ENCODE measurements around the gene PDXDC1. TPM values are rescaled to one million over a fixed set of nuclear protein-coding genes. Genes with fewer than 3 reads are reported as not detected.
"Not testable (repeated sequence)": the region's sequence is repeated elsewhere in the genome, so short reads cannot be mapped to it uniquely, and the experiment has no call there.

PDXDC1 gene, protein sequence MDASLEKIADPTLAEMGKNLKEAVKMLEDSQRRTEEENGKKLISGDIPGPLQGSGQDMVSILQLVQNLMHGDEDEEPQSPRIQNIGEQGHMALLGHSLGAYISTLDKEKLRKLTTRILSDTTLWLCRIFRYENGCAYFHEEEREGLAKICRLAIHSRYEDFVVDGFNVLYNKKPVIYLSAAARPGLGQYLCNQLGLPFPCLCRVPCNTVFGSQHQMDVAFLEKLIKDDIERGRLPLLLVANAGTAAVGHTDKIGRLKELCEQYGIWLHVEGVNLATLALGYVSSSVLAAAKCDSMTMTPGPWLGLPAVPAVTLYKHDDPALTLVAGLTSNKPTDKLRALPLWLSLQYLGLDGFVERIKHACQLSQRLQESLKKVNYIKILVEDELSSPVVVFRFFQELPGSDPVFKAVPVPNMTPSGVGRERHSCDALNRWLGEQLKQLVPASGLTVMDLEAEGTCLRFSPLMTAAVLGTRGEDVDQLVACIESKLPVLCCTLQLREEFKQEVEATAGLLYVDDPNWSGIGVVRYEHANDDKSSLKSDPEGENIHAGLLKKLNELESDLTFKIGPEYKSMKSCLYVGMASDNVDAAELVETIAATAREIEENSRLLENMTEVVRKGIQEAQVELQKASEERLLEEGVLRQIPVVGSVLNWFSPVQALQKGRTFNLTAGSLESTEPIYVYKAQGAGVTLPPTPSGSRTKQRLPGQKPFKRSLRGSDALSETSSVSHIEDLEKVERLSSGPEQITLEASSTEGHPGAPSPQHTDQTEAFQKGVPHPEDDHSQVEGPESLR
- 59.4 and 61.0 TPM in 2 replicates for total RNA-seq (ENCODE audit: low replicate concordance)

- DNase-seq (ENCODE audit: low read depth) = peak; percentile 72
- peak within 1 kb of the TSS; percentile 79 for H3K4me3 ChIP-seq (ENCODE audit: low read depth, low read length)
These were observed at the start of gene PDXDC1 for GRCh38 chr16:14974656-14975417. Gene PDXDC1, plus strand, starts transcription at chr16:14975026. Its CDS starts 174 bp downstream, at chr16:14975200.

DNA sequence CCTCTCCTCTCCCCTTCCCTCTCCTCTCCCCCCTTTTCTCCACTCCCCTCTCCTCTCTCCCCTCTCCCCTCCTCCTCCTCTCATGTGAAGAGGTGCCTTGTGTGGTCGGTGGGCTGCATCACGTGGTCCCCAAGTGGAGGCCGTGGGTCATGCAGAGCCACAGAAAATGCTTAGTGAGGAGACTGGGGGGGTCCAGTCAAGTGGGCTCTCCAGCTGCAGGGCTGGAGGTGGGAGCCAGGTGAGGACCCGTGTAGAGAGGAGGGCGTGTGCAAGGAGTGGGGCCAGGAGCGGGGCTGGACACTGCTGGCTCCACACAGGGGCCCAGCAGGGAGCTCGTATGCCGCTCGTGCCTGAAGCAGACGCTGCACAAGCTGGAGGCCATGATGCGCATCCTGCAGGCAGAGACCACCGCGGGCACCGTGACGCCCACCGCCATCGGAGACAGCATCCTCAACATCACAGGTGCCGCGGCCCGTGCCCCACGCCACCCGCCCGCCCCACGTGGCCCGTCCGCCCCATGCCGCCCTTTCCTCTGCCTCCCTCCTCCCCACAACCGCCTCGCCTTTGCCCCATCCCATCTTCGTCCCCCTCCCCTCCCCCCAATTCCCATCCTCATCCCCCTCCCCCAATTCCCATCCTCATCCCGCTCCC, 46.6 kb upstream of the PDXDC1 start:
- not testable (repeated sequence) for DNase-seq (ENCODE audit: low read depth); H3K4me3 ChIP-seq (ENCODE audit: low read depth, low read length)

DNA sequence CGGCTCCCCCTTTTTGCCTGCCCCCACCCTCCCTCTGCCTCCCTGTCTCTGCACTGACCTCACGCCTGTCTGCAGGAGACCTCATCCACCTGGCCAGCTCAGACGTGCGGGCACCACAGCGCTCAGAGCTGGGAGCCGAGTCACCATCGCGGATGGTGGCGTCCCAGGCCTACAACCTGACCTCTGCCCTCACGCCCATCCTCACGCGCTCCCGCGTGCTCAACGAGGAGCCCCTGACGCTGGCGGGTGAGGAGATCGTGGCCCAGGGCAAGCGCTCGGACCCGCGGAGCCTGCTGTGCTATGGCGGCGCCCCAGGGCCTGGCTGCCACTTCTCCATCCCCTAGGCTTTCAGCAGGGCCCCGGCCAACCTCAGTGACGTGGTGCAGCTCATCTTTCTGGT, 45.6 kb upstream of the PDXDC1 start:
- not testable (repeated sequence) for H3K4me3 ChIP-seq (ENCODE audit: low read depth, low read length); DNase-seq (ENCODE audit: low read depth)

- H3K4me3 ChIP-seq (ENCODE audit: low read depth, low read length); DNase-seq (ENCODE audit: low read depth): not testable (repeated sequence)
These were observed 44.6 kb upstream of the PDXDC1 start for GRCh38 chr16:14930246-14930645.

DNA sequence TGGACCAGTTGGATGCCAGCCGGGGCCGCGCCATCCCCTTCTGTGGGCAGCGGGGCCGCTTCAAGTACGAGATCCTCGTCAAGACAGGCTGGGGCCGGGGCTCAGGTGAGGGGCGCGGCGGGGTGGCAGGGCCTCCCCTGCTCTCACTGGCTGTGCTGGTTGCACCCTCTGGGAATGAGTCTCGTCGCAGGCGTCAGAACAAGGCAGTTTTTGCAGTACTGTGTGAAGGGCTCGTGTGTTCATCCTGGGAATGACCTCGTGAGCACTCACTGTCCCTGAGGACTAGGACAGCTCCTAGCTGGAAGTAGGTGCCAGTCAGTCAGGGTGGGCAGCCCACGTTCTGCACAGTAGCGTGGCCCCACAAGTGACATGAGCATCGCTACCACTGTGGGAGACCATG, 43.9 kb upstream of the PDXDC1 start:
- not testable (repeated sequence) for DNase-seq (ENCODE audit: low read depth); H3K4me3 ChIP-seq (ENCODE audit: low read depth, low read length)

DNA sequence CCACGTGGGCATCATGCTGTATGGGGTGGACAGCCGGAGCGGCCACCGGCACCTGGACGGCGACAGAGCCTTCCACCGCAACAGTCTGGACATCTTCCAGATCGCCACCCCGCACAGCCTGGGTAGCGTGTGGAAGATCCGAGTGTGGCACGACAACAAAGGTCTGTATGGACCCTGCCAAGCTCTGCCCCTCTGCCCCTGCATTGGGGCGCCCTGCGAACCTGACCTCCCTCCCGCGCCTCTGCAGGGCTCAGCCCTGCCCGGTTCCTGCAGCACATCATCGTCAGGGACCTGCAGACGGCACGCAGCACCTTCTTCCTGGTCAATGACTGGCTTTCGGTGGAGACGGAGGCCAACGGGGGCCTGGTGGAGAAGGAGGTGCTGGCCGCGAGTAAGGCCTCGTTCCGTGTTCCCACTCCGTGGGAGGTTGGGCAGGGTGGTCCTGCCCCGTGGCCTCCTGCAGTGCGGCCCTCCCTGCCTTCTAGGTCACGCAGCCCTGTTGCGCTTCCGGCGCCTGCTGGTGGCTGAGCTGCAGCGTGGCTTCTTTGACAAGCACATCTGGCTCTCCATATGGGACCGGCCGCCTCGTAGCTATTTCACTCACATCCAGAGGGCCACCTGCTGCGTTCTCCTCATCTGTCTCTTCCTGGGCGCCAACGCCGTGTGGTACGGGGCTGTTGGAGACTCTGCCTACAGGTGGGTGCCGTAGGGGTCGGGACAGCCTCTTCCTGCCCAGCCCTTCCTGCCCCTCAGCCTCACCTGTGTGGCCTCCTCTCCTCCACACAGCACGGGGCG, 42.0 kb upstream of the PDXDC1 start:
- not testable (repeated sequence) for H3K4me3 ChIP-seq (ENCODE audit: low read depth, low read length); DNase-seq (ENCODE audit: low read depth)

GRCh38 chr16:14937143-14937542, 37.7 kb upstream of the PDXDC1 start, which contains the start of gene NPIPA1:
Gene NPIPA1, plus strand, starts transcription at chr16:14937443. Its CDS starts 0 bp downstream, at chr16:14937443.
- H3K4me3 ChIP-seq (ENCODE audit: low read depth, low read length); DNase-seq (ENCODE audit: low read depth): not testable (repeated sequence)

DNA sequence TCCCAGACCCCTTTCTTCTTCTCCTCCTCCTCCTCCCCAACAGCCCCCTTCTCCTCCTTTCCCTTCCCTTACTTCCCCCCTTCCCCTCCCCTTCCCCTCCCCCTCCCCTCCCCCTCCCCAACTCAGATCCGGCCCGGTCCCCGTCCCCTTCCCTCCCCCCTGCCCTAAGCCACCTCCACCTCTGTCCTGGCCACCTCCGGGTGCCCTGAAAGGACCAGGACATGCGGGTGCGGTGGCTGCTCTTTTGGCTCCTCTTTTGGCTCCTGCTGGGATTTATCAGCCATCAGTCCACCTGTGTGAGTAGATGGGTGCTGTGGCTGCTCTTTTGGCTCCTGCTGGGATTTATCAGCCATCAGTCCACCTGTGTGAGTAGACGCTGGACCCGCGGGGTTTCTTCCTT, 36.8 kb upstream of the PDXDC1 start:
- not testable (repeated sequence) for H3K4me3 ChIP-seq (ENCODE audit: low read depth, low read length); DNase-seq (ENCODE audit: low read depth)

DNA sequence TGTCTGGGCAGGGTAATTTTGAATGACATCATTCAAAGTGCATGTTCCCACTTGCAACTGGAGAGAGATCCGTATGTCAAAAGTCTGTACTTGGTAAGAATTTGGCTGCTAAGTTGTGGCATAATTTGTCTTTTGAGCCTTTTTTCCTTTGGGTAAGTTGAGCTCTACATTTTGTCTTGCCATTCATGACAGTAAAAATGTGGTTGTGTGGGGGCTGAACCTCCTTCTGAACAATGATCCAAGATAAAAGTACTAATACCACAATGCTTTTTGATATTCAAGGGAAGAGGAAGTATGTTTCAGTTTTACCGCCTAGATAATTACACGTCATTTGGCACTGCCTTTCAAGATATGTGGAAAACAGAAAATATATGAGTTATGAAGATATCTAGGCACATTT, 32.1 kb upstream of the PDXDC1 start:
- H3K4me3 ChIP-seq (ENCODE audit: low read depth, low read length); DNase-seq (ENCODE audit: low read depth): not testable (repeated sequence)

- no peak overlapping the region for H3K4me3 ChIP-seq (ENCODE audit: low read depth, low read length)
- TF ChIP-seq CTCF (IDR thresholded peaks at IDR 0.05; ENCODE audit: insufficient read depth, low read length) = no peak
- DNase-seq (ENCODE audit: low read depth) = no peak
These were observed 19.1 kb upstream of the PDXDC1 start for GRCh38 chr16:14955546-14956231.

Measured in fibroblast of the aortic adventitia (primary cell).